LNCAP (cell line): ENCODE measurements around the gene WDR72.

ENCODE experiments used
- TF ChIP-seq, protein P1 (sequence below): fragments of 450-650 bp; IDR thresholded peaks from 2 replicates; pipeline ENCODE4 v1.5.1; 2017; ENCODE audit warnings: mild to moderate bottlenecking

The WDR72 gene

DNA sequence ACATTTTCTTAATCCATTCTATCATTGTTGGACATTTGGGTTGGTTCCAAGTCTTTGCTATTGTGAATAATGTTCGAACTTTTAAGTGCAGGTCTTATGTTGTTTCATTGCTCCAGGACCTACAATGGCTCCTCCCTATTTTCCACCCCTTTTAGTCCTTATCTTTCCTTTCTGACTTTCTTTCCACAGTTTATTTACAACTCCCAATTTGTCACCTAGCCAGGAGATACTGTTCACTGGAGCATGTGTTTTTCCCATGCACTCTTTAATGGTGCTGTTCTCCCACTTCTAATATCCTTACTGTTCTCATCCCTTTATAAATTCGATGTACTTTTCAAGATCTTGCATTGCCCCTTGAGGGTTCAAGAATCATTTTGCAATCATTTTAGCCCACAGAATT lies 290.0 kb downstream of the WDR72 start:
- TF ChIP-seq, protein P1, sequence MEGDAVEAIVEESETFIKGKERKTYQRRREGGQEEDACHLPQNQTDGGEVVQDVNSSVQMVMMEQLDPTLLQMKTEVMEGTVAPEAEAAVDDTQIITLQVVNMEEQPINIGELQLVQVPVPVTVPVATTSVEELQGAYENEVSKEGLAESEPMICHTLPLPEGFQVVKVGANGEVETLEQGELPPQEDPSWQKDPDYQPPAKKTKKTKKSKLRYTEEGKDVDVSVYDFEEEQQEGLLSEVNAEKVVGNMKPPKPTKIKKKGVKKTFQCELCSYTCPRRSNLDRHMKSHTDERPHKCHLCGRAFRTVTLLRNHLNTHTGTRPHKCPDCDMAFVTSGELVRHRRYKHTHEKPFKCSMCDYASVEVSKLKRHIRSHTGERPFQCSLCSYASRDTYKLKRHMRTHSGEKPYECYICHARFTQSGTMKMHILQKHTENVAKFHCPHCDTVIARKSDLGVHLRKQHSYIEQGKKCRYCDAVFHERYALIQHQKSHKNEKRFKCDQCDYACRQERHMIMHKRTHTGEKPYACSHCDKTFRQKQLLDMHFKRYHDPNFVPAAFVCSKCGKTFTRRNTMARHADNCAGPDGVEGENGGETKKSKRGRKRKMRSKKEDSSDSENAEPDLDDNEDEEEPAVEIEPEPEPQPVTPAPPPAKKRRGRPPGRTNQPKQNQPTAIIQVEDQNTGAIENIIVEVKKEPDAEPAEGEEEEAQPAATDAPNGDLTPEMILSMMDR, result no peak
